Colon (tissue), 2 donors: ENCODE data around the gene DENND6B.
"Not testable (repeated sequence)": the region's sequence is repeated elsewhere in the genome, so short reads cannot be mapped to it uniquely, and the experiment has no call there.

ENCODE experiments used
- FAIRE-seq: peaks from 2 replicates; lab custom pipeline; 2012; peaks lifted over from hg19 to GRCh38; lab: Jason Lieb, UNC
- donor health status: control.
- donor health status: control.

DENND6B gene

DNA sequence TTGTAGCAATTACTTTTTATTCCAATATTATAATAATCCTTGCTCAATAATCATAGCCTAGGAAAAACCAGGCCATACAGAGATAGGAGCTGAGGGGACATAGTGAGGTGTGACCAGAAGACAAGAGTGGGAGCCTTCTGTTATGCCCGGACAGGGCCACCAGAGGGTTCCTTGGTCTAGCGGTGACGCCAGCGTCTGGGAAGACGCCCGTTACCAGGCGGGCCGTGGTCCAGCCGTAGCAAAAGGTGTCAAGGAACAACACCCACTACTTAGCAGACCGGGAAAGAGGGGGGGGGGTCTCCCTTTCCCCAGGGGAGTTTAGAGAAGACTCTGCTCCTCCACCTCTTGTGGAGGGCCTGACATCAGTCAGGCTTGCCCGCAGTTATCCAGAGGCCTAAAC is 53.5 kb downstream of the DENND6B start:
- FAIRE-seq: not testable (repeated sequence)

DNA sequence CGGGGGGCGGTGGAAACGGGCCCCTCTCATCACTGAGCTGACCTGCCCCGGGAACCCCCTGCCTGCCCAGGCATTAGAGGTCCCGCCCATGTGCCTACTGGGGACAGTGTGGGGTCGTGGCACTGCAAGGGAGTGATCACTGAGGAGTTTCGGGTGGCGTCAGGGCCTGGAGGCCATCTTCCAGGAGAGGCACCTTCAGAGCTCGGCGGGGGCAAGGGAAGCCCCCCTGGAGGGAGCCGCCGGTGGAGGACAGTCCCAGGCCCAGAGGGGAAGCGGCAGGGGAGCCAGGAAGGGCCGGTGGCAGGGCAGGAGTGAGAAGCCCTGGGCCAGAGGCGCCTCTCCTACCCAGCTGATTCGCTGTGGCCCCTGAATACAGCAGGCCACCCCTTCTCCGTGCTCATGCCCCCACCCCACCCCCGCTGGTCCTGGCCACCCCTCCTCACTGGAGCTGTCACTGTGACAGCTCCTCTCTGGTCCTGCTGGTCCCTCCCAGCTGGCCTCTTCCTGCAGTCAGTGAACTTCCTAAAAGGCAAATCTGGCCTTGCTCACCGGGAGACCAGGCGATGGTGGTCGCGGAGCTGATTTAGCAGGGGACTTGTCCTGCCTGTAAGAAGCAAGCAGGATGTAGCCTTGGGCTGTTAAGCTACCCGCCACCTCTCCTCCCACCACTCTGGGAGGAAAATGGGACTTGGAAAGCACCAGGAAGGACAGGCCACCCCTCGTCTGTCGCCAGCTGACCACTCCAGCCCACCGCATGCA is 54.6 kb downstream of the DENND6B start:
- FAIRE-seq: no peak

DNA sequence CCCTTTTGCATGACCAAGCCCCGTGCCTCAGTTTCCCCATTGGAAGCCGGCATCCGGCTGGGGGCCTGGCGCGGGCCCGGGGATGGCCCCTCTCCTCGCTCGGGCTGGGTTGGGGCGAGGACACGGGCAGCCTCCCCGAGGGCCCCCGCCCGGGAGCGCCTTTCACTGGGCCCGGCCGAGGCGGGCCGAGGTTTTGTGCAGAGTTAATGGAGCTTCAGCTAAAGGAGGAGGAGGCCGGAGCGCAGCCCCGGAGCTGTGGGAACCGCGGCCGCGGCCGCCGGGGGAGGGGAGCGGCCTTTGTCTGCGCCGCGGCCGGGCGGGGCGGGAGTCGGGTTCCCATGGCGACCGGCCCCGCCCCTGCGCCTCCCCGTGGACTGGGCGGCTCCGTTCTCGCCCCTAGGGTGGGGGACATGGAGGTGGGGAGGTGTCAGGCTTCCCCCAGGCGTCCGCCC is 55.3 kb downstream of the DENND6B start:
- FAIRE-seq: no peak

DNA sequence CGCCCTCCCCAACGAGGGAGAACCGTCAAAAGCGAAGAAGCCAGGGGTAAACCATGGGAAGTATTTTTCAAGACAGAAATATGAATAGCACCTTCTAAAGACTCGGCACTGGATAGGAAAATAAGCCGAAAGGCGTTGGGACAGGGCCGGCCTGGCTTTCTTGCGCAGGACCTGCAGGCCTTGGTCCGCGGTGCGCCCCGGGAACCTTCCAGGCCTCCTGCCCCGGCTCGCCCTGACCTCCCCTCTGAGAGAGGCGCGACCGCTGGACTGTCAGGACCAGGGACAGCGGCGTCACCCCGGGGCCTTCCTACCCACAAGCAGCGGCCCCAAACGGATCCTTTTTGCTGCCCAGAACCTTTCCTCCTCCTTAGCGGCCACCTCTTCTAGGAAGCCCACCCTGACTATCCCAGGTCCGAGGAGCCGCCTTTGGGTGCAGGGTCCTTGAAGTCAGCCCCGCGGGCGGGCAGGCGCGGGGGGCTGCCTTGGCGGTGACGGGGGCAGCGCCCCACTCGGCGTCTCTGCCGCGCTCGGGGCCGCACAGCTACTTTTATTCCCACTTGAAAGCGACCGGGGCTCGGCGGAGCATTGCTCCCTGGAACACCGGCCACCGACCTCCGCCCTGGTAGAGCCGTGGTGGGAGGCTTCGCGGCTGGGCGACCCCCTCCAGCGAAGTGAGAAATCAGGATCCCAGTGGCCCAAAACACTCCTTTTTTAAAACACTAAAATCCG is 56.0 kb downstream of the DENND6B start:
- no peak for FAIRE-seq

DNA sequence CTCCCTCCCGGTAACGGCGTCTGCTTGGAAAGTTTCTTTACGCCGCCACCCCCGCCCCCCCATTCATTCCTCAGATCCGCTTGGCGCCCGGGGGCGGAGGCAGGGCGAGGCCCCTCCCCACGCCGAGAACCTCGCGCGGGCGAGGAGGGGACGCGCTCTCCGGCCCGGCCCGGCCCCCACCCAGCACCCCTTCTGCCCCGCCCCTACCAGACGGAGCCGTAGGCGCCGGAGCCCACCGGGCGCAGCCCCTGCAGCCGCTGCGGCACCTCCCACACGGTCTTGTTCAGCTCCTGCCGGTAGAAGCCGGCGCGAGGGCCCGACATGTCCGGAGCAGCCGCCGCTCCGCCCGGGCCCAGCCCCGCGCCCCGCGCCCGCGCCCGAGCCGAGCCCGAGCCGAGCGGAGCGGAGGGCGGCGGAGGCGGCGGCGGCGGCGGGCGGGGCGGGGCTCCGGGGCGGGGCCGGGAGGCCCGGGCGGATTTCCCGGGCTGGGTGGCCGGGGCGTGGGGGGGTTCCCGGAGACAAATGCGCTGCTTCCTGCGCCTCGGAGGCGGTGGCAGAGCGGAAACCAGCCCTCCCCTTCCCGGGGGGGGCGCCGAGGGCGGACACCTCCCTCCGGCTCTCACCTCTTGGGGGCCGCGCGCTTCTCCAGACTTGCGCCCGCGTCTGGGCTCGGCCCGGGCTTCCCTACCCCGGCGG is 56.7 kb downstream of the DENND6B start, which contains the start of gene MAPK11:
TSS of gene MAPK11 (minus strand) at position 411 of the 696 bp plus-strand sequence. CDS start at position 323, 88 bp downstream.
- FAIRE-seq: no peak

DNA sequence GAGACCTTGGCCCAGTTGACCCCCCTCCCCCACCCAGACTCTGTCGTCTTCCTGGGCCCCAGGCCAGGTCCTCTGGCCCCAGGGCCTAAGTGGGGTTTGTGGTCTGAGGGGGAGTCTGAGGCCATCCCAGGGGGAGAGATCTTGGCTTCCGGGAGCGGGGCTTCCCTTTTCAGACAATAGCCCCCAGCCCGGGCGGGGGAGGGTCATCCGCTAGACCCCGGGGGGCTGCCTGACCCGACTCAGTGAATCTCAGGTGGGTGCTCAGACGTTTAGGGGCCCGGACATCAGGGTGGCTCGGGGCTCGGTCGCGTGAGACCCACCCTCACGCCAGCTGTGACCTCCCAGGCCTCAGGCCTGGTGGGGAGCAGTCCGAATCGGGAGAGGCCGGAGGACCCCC is 57.2 kb downstream of the DENND6B start:
- no peak for FAIRE-seq

DNA sequence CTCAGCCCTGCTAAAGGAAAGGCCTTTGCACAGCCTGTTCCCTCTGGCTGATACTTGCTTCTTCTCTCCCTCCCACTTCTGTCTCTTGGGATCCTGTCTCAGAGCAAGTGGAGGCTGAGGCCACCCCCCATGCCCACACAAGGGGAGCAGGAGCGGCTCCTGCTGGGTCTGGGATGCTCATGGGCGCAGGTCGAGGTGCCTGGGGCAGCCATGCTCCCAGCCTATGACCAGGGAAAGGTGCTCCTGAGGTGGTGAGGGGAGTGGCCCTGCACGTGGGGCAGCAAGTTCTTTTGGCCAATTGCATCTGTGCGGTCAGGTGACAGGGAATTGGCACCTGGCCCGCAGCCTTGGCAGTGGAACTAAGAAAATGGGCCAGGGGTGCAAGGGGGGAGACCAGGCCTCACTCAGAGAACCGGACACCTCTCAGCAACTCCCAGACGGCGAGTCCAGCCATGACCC is 58.1 kb downstream of the DENND6B start:
- FAIRE-seq: no peak

DNA sequence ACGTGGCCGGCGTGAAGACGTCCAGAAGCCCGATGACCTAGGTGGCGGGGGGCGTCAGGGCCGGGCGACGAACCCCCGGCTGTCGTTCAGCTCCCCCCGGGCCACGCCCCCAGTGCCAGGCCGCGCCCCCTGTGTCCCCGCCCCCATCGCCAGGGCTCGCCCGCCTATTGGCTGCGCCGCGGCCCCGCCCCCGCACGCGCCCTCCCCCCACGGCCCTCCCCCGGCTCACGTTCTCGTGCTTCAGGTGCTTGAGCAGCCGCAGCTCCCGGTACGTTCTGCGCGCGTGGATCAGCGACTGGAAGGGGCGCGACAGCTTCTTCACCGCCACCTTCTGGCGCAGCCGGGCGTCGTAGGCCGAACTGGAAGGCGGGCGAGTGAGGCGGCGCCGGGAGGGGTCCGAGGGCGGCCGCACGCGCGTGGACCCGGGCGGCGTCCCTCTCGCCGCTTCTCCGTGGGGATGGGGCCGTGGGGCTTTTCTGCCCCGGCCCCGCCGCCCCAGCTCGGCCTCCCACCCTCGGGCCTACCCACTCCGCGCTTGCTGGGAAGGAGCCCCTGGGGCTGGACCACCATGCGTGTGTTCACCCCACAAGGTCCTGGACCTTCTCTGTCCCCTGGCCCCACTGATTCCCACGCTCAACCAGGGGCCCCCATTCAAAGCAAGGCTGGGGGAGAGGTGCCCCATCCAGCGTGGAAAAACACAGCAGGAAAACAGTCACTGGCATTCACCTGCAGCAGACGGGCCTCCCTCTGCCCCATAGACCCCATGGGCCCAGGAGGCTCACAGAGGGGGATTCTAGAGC is 59.0 kb downstream of the DENND6B start:
- no peak for FAIRE-seq

DNA sequence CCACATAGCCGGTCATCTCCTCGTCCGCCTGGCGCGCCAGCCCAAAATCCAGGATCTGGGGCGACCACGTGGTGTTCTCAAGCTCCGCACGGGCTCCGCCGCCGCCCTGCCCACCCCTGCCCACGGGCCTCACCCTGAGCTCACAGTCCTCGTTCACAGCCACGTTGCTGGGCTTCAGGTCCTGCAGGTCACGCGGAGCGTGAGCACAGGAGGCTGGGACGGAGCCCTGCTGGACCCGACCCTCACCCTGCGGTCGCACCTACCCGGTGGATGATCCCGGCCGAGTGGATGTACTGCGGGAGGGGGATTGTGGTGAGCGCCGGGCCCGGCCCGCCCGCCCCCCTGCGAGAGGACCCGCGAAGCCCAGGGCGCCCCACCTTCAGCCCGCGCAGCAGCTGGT is 59.8 kb downstream of the DENND6B start:
- no peak for FAIRE-seq

DNA sequence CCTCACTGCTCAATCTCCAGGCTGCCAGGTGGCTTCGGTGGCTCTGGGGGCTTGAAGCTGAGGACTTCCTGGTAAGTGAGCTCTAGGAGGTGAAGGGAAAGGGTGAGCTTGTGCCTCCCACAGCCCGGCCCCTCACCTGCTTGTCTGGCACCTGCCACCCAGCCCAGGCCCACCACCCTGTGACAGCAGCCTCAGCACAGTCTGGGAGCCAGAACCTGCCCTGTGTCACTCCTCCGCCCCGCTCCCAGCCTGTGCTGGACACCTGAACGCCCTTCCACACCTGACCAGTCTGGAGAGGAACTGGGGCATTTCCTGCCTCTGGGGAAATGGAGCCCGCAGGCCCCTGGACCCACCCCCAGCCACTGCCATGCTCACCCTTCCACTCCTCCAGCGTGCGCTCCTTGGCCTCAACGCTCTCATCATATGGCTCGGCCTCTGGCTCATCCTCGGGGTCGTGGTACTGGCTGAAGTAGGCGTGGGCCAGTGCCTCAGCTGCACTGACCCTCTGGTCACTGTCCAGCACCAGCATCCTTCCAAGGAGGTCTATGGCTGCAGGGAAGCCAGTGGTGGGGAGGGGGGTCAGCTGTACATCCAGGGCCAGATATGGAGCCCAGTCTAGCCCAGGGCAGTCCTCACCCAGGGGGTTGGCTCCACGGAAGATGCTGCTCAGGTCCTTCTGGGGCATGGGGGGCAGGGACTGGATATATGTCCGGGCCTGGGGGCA is 61.7 kb downstream of the DENND6B start:
- FAIRE-seq: no peak

DNA sequence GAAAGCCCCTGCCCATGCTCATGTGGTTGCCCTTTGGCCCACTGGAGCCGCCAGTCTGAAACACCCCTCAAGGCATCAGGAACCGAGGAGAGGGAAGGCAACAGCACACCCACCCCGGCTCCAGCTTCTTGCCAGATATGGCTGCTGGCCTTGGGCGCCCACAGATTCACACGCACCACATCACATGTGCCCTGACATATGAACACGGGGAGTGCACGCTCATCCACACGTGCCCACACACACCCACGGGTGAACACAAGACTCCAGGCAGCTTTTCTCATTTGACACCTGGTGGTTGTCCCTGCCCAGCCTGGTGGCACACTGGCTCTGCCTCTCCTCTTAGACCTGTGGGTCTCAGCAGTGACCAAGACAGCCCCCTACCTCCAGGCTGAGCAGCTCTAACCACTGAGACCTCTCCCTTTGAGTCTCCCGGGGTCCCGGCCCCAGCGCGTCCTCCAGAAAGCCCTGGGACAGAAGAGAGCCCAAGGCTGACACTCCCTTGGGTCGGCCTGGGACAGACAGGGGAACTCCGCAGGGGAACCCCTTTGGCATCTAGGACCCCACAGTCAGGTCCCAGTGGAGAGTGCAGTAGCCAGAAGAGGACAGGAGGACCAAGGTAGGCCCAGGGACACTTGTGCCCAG is 62.6 kb downstream of the DENND6B start:
- FAIRE-seq: no peak

DNA sequence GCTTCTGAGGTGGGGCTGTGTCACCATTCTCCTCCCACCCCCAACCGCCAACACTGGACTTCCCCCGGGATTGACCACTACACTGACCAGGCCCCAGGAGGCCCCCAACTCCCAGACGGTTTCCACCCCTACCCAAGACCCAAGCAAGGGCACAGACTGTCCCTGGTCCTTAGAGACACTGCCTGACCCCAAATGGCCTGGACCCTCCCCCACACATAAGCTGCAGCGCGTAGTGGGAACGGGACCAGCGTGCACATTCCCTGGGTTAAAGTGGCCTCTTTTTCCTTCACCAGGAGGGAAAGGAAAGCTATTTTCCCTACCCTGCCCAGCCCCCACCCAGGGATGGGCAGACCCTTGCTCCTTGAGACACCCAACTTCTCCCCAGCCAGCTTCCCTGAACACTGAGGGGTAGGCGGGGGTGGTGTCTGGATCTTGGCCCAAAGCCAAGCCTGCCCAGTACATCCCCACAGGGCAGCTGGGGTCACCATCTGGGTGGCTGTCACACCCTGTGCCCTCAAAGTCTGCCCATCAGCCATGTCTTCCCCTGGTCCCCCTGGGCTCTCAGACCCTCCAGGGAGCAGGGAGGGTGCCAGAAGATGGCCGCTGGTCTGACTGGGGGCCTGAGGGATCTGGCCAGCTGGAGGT is 63.7 kb downstream of the DENND6B start:
- FAIRE-seq: no peak

DNA sequence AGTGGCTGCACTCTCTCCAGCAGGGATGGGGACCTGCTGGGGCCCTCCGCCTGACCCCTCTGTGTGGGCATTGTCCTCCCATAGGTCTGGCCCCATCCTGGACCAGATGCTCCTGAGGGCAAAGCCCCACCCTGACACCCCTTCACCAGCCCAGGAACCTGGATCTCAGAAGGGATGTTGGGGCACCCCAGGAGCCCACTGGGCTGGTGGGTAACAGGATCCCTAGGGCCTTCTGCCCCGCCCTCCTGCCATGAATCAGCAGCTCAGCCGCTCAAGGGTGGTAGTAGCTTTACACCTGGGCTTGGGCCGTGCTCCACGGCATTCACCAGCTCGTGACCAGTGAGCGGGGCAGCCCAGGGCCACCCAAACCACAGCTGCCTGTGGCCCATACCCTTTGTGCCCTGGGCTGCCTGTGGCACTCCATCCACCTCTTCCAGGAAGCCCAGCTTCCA is 64.3 kb downstream of the DENND6B start:
- no peak for FAIRE-seq

DNA sequence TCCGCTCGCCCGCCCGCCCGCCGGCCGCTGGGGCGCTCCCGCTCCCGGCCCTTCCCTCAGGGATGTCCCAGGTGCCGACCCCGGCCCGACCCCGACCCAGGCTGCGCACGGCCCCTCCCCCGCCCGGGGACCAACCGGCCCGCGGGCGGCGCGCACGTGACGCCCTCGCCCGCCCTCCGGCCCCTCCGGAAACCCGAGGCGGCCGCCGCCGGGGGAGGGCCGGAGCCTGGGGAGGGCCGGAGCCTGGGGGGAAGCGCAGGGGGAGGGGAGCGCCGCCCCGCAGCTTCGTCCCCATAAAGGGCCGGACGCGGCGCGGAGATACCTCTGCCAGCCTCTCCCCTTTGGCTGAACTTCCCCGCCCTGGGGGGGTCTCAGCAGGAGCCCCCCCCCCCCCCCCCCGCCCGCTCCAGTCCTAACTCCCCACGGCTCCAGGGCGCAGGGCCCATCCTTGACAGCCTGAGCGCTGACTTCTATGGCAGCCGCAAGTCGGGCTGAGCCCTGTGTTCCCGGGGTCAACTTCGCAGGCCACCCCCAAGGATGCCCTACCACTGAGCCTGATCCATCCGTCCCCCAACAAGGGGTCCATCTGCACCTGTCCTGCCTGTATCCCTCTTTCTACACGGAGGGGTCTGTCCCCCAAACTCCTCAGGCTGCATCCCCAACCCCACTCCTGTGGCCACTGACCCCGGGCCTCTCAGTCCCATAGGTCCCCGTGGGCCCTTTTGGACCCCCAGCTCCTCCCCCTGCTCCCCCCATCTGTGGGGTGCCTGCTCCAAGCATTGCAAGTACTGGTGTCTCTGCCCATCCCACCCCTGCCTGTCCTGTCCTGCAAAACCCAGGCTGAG is 65.0 kb downstream of the DENND6B start, which contains the start of gene MAPK12:
TSS of gene MAPK12 (minus strand) at position 69 of the 845 bp plus-strand sequence. CDS start 174 bp downstream, outside the sequence.
- FAIRE-seq: no peak

DNA sequence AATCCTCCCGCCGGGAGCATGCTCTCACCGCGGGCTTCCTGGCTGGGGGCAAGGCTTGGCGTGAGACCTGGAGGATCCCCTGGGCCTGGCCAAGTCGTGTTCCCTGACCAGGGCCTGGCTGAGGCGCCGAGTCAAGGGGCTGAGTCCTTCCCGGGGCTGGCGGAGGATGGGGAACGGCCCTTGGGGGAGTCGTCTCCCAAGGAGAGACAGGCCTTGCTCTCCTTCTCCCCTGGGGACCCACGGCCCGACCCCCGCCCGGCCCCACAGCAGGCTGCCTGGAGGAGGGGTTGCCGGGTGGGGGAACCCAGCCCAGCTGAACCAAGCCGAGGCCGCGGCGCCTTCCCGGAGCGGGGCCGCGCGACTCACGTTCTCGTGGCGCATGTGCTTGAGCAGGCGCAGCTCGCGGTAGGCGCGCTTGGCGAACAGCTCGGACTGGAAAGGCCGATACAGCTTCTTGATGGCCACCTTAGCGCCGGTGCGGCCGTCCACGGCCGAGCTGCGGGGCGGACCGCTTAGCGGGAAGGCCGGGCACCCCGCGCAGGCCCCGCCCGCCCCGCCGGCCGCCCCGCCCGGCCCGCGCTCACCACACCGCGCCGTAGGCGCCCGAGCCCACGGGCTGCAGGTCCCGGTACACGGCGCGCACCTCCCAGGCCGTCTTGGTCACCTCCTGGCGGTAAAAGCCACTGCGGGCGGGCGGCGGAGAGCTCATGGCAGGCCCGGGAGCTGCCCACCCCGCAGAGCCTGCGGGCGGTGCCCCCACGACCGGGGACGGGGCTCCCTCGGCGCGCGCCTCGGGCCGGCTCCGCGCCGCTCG is 65.8 kb downstream of the DENND6B start:
- no peak for FAIRE-seq

DNA sequence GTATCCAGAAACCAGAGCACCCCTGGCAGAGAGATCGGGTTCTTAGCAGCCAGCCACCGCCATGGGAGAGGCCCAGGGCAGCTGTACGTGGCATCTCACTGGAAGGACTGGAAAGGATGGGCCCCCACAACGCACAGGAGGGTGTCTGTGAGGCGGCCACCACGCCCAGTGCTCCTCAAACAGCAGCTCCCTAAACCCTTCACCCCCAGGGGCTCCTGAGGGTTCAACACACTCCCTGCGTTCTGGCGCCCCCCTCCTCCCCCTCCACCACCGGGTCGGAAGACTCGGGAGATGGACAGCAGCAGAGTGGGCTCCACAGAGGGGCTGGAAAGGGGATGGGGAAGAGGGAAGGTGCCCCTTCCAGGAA is 66.4 kb downstream of the DENND6B start:
- FAIRE-seq: no peak

DNA sequence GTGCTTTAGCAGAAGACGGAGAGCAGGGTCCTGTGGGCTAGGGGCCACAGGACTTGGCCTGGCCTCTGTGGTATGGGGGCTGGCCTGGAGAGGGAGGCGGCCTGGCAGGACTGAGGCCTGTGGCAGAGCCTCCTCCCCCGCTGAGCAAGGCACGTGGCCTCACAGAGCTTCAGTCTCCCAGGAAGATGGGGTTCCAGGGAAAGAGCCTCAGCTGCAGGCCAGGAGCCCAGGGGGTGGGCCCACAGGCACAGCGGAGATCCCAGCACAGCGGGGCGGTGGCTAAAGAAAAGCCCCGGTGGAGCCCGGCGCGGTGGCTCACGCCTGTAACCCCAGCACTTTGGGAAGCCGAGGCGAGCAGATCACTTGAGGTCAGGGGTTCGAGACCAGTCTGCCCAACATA is 67.5 kb downstream of the DENND6B start:
- no peak for FAIRE-seq
